K562 (cell line): ENCODE data around the gene OR13G1.

ENCODE experiments used
- RUNX1 ChIP-seq: sonication (generic); IDR thresholded peaks from 2 replicates; pipeline ENCODE4 v1.6.1; 2016; ENCODE audit warnings: antibody characterized with exemption, low read depth
- ZNF174 ChIP-seq: fragments of 250-450 bp; sonication (Bioruptor Pico); IDR thresholded peaks from 2 replicates; pipeline ENCODE4 v1.4.0; 2020; ENCODE audit warnings: mild to moderate bottlenecking
- TF ChIP-seq, protein P1 (sequence below): sonication (generic); formaldehyde crosslinking; IDR thresholded peaks from 2 replicates; pipeline ENCODE4 v1.8.0; 2022; ENCODE audit warnings: missing genetic modification reagents, mild to moderate bottlenecking, borderline replicate concordance
- TF ChIP-seq, protein P2 (sequence below): sonication (generic); formaldehyde crosslinking; IDR thresholded peaks from 2 replicates; pipeline ENCODE4 v1.8.1; 2023; ENCODE audit warnings: mild to moderate bottlenecking, missing genetic modification reagents

DNA sequence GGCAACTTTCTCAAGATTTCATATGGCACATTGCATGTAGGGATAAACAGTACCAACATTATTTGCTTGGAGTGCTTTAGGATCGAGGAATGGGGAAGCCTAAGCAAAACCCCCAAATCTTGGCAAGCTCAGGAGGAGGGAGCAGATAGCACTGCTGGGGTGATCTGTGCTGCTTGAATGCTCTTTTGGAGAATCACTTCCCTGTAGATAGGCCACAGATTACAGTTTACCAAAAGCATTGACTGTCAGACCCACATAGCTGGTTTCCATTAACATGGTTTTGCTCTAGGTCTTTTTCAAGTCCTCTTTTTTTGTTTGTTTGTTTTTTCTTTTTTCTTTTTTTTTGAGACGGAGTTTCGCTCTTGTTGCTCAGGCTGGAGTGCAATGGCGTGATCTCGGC lies 36.8 kb downstream of the OR13G1 start:
- TF ChIP-seq, protein P1, sequence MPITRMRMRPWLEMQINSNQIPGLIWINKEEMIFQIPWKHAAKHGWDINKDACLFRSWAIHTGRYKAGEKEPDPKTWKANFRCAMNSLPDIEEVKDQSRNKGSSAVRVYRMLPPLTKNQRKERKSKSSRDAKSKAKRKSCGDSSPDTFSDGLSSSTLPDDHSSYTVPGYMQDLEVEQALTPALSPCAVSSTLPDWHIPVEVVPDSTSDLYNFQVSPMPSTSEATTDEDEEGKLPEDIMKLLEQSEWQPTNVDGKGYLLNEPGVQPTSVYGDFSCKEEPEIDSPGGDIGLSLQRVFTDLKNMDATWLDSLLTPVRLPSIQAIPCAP (CRISPR knock-in tag) = no peak
- TF ChIP-seq, protein P2, sequence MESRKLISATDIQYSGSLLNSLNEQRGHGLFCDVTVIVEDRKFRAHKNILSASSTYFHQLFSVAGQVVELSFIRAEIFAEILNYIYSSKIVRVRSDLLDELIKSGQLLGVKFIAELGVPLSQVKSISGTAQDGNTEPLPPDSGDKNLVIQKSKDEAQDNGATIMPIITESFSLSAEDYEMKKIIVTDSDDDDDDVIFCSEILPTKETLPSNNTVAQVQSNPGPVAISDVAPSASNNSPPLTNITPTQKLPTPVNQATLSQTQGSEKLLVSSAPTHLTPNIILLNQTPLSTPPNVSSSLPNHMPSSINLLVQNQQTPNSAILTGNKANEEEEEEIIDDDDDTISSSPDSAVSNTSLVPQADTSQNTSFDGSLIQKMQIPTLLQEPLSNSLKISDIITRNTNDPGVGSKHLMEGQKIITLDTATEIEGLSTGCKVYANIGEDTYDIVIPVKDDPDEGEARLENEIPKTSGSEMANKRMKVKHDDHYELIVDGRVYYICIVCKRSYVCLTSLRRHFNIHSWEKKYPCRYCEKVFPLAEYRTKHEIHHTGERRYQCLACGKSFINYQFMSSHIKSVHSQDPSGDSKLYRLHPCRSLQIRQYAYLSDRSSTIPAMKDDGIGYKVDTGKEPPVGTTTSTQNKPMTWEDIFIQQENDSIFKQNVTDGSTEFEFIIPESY (CRISPR knock-in tag) = no peak
- no peak for TF ChIP-seq RUNX1
- no peak for TF ChIP-seq ZNF174 (CRISPR knock-in tag)
